Sigmoid colon (tissue), 7 donors: Measurements from ENCODE around the gene STIL. TPM values are rescaled to one million over a fixed set of nuclear protein-coding genes. Genes with fewer than 3 reads are reported as not detected.

Source experiments
- DNase-seq: peaks from one replicate; pipeline ENCODE4 v3.0.0-alpha.2; 2019
- H3K27ac ChIP-seq, 4 donors: fragments of 200-600 bp; sonication (generic); one replicate each; pipeline ENCODE4 v1.5.1; 2016 to 2019; ENCODE audit warnings: mild to moderate bottlenecking in 1 of 4
- H3K27me3 ChIP-seq, 3 donors: fragments of 200-600 bp; sonication (generic); one replicate each; pipeline ENCODE4 v1.5.1; 2019; ENCODE audit warnings: mild to moderate bottlenecking in 1 of 3
- H3K36me3 ChIP-seq, 4 donors: fragments of 200-600 bp; sonication (generic); one replicate each; pipeline ENCODE4 v1.5.1; 2016 to 2019
- H3K4me1 ChIP-seq, 4 donors: fragments of 200-600 bp; sonication (generic); one replicate each; pipeline ENCODE4 v1.5.1; 2017 to 2019
- H3K4me3 ChIP-seq, 4 donors: fragments of 200-600 bp; sonication (generic); one replicate each; pipeline ENCODE4 v1.5.1; 2017 to 2019; ENCODE audit warnings: mild to moderate bottlenecking in 2 of 4, moderate library complexity in 1 of 4
- H3K9me3 ChIP-seq, 4 donors: fragments of 200-600 bp in 3 of 4; sonication (generic) in 3 of 4; one replicate each; pipeline versions ENCODE4 v1.5.1 to v1.6.1; 2013 to 2019
- EP300 ChIP-seq, 4 donors: sonication (generic); formaldehyde crosslinking; IDR thresholded peaks; one replicate each; pipeline ENCODE4 v1.6.1; 2017; ENCODE audit warnings: antibody characterized with exemption in 4 of 4
- POLR2A ChIP-seq, 2 donors: fragments of 450-650 bp; IDR thresholded peaks; one replicate each; pipeline ENCODE4 v1.6.1; 2016; ENCODE audit warnings: antibody characterized with exemption in 2 of 2, mild to moderate bottlenecking in 2 of 2, moderate library complexity in 2 of 2
- POLR2AphosphoS5 ChIP-seq, 4 donors: sonication (generic); formaldehyde crosslinking; IDR thresholded peaks; one replicate each; pipeline ENCODE4 v1.6.1; 2017; ENCODE audit warnings: antibody characterized with exemption in 4 of 4
- WGBS, 2 donors: extraction: QIAGEN DNeasy Blood & Tissue Kit; methylation state at CpG; one replicate each; pipeline ENCODE4 v1.1.7; 2013; 5-methylcytosine and 5-hydroxymethylcytosine counted together
- intact Hi-C: fragments of 100-400 bp; cut with DNase I; formaldehyde crosslinking; loops from one replicate; pipeline ENCODE4 v1.15.1; 2023
- polyA plus RNA-seq, 3 donors: library from polyadenylated mRNA; stranded (reverse); fragments of 200-250 nt; gene quantifications; one replicate each; pipeline ENCODE4 v1.2.3, GENCODE V29; 2013
- total RNA-seq, 4 donors: library from RNA; depleted of rRNA; stranded (reverse); fragments of >200 nt; gene quantifications; one replicate each; pipeline ENCODE4 v1.1.0, GENCODE V29; 2016
- TF ChIP-seq, protein P1 (sequence below), 4 experiments: fragments of 450-650 bp in 3 of 4; fragments of 200-600 bp in 1 of 4; IDR thresholded peaks; one replicate each; pipeline ENCODE4 v1.5.1; 2016 to 2019; ENCODE audit warnings: antibody characterized with exemption in 4 of 4, mild to moderate bottlenecking in 3 of 4, moderate library complexity in 2 of 4
- donor health status: healthy with polysubstance abuse.
- donor health status: Bipolar disorder and iron deficiency.
- donor health status: healthy.

Gene STIL
- total RNA-seq (under 1 TPM; 0.28 to 0.71 (median 0.44) TPM), polyA plus RNA-seq (1 to 10 TPM; 1.4 to 5.7 (median 2.4) TPM)

DNA sequence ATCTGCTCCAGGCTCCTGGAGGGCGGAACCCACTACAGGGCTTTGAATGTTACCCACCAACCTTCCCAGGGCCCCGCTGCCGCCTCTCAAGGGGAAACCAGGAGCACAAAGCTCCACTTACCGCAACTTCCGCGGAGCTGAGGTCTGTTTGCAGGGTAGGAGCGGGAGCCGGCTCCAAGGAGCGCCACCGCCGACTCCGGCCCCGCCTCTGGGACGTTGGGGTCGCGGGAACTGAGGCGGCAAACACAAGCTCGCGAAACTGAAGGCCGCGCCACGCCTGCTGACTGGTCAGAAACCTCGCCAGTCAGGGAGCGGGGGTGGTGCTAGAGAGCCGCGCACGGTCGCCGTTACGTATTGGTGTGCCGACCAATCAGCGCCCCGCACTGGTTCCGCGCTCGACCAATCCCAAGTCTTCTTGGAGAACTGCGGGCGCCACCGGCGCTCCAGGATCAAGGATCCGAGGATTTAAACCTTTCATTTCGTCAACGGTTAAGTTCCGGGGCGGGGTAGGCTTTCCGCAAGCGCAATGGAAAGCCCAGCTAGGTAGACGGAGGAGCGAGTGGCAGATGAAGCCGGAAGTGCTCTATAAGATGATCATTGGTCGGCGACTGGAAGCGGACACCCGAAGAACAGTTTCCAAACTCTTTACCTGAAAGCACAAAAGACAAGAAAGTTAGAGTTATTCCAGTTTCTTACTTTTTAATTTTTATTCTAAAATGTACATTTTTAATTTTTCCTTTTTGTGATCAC lies at the start of gene STIL:
Gene STIL (minus strand): TSS at position 233 of the 750 bp plus-strand sequence. CDS start 3,828 bp downstream, outside the sequence.
- 0% methylated on average over 54 of the region's 54 CpGs for WGBS, 2 donors
- intact Hi-C loops, result loop anchor here (1.0 kb wide), 1 partner anchor 20 kb away; no protein-coding TSS in a partner anchor

DNA sequence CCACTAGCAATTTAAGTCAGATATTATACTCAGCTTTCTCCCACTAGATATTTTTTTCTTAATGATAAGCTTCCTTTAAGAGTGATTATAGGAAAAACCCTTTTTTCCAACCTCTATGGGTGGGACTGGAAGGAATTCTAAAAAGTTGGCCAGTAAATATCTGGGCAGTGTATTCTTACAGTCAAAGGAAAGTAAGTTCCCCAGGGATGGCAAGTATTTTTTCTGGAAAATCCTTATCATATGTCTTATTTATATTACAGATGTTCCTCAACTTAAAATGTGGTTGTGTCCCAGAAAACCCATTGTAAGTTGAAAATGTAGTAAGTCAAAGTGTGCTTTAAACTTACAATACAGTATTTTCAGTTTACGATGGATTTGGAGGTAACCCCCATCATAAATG lies 48.9 kb upstream of the STIL start:
- no peak for DNase-seq
- TF ChIP-seq POLR2AphosphoS5 (IDR thresholded peaks at IDR 0.05) (no peak), POLR2A (IDR thresholded peaks at IDR 0.05) (no peak), EP300 (IDR thresholded peaks at IDR 0.05) (no peak)
- TF ChIP-seq, protein P1, sequence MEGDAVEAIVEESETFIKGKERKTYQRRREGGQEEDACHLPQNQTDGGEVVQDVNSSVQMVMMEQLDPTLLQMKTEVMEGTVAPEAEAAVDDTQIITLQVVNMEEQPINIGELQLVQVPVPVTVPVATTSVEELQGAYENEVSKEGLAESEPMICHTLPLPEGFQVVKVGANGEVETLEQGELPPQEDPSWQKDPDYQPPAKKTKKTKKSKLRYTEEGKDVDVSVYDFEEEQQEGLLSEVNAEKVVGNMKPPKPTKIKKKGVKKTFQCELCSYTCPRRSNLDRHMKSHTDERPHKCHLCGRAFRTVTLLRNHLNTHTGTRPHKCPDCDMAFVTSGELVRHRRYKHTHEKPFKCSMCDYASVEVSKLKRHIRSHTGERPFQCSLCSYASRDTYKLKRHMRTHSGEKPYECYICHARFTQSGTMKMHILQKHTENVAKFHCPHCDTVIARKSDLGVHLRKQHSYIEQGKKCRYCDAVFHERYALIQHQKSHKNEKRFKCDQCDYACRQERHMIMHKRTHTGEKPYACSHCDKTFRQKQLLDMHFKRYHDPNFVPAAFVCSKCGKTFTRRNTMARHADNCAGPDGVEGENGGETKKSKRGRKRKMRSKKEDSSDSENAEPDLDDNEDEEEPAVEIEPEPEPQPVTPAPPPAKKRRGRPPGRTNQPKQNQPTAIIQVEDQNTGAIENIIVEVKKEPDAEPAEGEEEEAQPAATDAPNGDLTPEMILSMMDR (IDR thresholded peaks at IDR 0.05), result no peak
- Histone ChIP-seq H3K4me1 (no peaks in the 10 kb centered on the region), H3K4me3 (no peak overlapping the region), H3K27me3 (no peaks in the 10 kb centered on the region), H3K27ac (no peak overlapping the region), H3K9me3 (no peaks in the 10 kb centered on the region), H3K36me3 (no peaks in the 10 kb centered on the region)
- 98 to 100% methylated on average over 1 of the region's 1 CpG for WGBS, 2 donors
- intact Hi-C loops, result no loop called here

More for the DNA sequence above, at the start of gene STIL:
- no peaks in the 10 kb centered on the region for H3K27me3 ChIP-seq
- peak; percentile 99 for DNase-seq
- peak within 1 kb of the TSS; percentile 70 to 82 (median 74) for H3K27ac ChIP-seq
- H3K4me1 ChIP-seq, result peaks cover 0 to 11% (median 8%) of the 10 kb centered on the region in 4 donors
- H3K9me3 ChIP-seq, result no peaks in the 10 kb centered on the region
- peak within 1 kb of the TSS; percentile 36 to 74 (median 57) for H3K4me3 ChIP-seq
- no peak for TF ChIP-seq POLR2A (IDR thresholded peaks at IDR 0.05)
- TF ChIP-seq EP300 (IDR thresholded peaks at IDR 0.05), result no peak
- peak; percentile 43 to 83 (median 66) for TF ChIP-seq POLR2AphosphoS5 (IDR thresholded peaks at IDR 0.05)
- TF ChIP-seq, protein P1 (IDR thresholded peaks at IDR 0.05), result no peak
- H3K36me3 ChIP-seq, result no peaks in the 10 kb centered on the region

DNA sequence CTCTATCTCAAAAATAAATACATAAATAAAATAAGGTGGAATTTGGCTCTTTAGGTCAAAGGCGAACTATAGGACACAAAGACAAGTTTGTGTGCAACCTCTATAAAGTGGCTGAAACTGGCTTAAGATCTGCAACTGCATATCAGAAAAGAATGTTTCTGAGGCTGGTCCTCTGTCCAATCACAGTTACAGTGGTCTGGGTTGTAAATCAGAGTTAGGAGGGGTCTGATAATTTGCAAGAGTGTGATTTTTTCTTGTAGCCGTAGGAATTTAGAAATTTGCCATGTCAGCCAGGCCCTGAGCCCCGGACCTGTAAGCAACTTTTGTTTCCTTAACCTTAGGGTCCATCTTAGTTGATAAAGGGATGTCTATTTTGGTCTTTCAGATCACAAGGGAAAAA lies 47.4 kb upstream of the STIL start:
- TF ChIP-seq EP300 (IDR thresholded peaks at IDR 0.05) (no peak), POLR2A (IDR thresholded peaks at IDR 0.05) (no peak)
- TF ChIP-seq, protein P1 (IDR thresholded peaks at IDR 0.05), result no peak
- H3K27ac ChIP-seq, result no peak overlapping the region
- 77 to 95% methylated on average over 3 of the region's 3 CpGs for WGBS, 2 donors

DNA sequence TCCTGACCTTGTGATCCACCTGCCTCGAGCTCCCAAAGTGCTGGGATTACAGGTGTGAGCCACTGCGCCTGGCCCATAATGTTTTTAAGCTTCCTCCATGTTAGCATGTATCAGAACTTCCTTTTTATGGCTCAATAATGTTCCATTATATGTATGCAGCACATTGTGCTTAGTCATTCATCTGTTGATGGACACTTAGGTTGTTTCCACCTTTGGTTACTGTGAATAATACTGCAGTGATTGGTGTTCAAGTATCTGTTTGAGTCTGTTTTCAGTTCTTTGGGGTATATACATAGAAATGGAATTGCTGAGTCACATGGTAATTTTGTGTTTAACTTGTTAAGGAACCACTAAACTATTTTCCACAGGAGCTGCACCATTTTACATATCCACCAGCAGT lies 37.4 kb upstream of the STIL start:
- Histone ChIP-seq H3K27ac (no peak overlapping the region), H3K9me3 (no peaks in the 10 kb centered on the region), H3K4me3 (no peak overlapping the region), H3K4me1 (peaks cover 0 to 9% (median 4%) of the 10 kb centered on the region in 4 donors), H3K27me3 (no peaks in the 10 kb centered on the region), H3K36me3 (no peaks in the 10 kb centered on the region)
- TF ChIP-seq EP300 (IDR thresholded peaks at IDR 0.05) (no peak), POLR2A (IDR thresholded peaks at IDR 0.05) (no peak), POLR2AphosphoS5 (IDR thresholded peaks at IDR 0.05) (no peak)
- TF ChIP-seq, protein P1 (IDR thresholded peaks at IDR 0.05), result no peak
- WGBS, 2 donors, result 91 to 92% methylated on average over 2 of the region's 2 CpGs
- intact Hi-C loops, result no loop called here
- DNase-seq, result no peak

More for the DNA sequence above, 47.4 kb upstream of the STIL start:
- intact Hi-C loops, result no loop called here
- no peak overlapping the region for H3K4me3 ChIP-seq
- H3K27me3 ChIP-seq, result no peaks in the 10 kb centered on the region
- no peaks in the 10 kb centered on the region for H3K36me3 ChIP-seq
- no peaks in the 10 kb centered on the region for H3K9me3 ChIP-seq
- no peaks in the 10 kb centered on the region for H3K4me1 ChIP-seq
- DNase-seq, result no peak
